BLaER1 treated with 17β-estradiol and CSF1 and Interleukin-3, amounts not matched to agents 10 nM and 100 nM (cell line): ENCODE data around the gene NALCN.
A peak's percentile ranks its signal among the peaks of the same experiment; 100 is the strongest.

Experiments
- H3K27ac ChIP-seq, 11 experiments: shearing (Covaris generic); formaldehyde crosslinking; 2 replicates each; pipeline ENCODE4 v1.8.1; 2022
- H3K27me3 ChIP-seq, 11 experiments: shearing (Covaris generic); formaldehyde crosslinking; 2 replicates each; pipeline ENCODE4 v1.8.1; 2022
- H3K36me3 ChIP-seq, 11 experiments: shearing (Covaris generic); formaldehyde crosslinking; 2 replicates each; pipeline ENCODE4 v1.8.1; 2022
- H3K4me1 ChIP-seq, 10 experiments: shearing (Covaris generic); formaldehyde crosslinking; 2 replicates each; pipeline ENCODE4 v1.8.1; 2022
- H3K4me2 ChIP-seq, 11 experiments: shearing (Covaris generic); formaldehyde crosslinking; 2 replicates each; pipeline ENCODE4 v1.8.1; 2022
- H3K4me3 ChIP-seq, 10 experiments: shearing (Covaris generic); formaldehyde crosslinking; 2 replicates each; pipeline ENCODE4 v1.8.1; 2022
- H3K9ac ChIP-seq, 11 experiments: shearing (Covaris generic); formaldehyde crosslinking; 2 replicates each; pipeline ENCODE4 v1.8.1; 2022
- H3K9me3 ChIP-seq, 11 experiments: shearing (Covaris generic); formaldehyde crosslinking; replicated peaks in 1 of 11; 2 replicates each; pipeline ENCODE4 v1.8.1; 2022
- H4K20me1 ChIP-seq, 11 experiments: shearing (Covaris generic); formaldehyde crosslinking; 2 replicates each; pipeline ENCODE4 v1.8.1; 2022
- Cebpa-rat ChIP-seq, 11 experiments: shearing (Covaris generic); IDR thresholded peaks; 2 replicates each; pipeline ENCODE4 v1.8.1; 2022

The NALCN gene

GRCh38 chr13:101258071-101258470, 158.2 kb downstream of the NALCN start:
- Histone ChIP-seq H3K4me3 (no peak overlapping the region), H3K27ac (peak overlapping the region in 8 of 11 experiments; percentile 22 to 70 (median 51); a peak in 14 of 22 replicates)

GRCh38 chr13:101248739-101249514, 167.4 kb downstream of the NALCN start:
- Histone ChIP-seq H3K9ac (no peak overlapping the region), H3K4me2 (no peak overlapping the region), H3K4me3 (no peak overlapping the region), H3K36me3 (no peaks in the 10 kb centered on the region), H3K27ac (no peak overlapping the region), H3K27me3 (no peaks in the 10 kb centered on the region), H3K9me3 (peaks cover 6 to 12% (median 9%) of the 10 kb centered on the region in 11 experiments; a peak in 21 of 22 replicates), H3K4me1 (peaks cover 8 to 24% (median 19%) of the 10 kb centered on the region in 10 experiments), H4K20me1 (no peaks in the 10 kb centered on the region)
- TF ChIP-seq Cebpa-rat (IDR thresholded peaks at IDR 0.05): no peak

More at GRCh38 chr13:101258071-101258470, 158.2 kb downstream of the NALCN start:
- H3K4me1 ChIP-seq: peaks cover 10 to 26% (median 16%) of the 10 kb centered on the region in 10 experiments
- no peak for TF ChIP-seq Cebpa-rat (IDR thresholded peaks at IDR 0.05)
- no peaks in the 10 kb centered on the region for H4K20me1 ChIP-seq
- H3K9me3 ChIP-seq: 0 out of 22 replicates have a peak, but pooled peaks cover 0 to 3% (median 0%) of the 10 kb centered on the region in 11 experiments
- peak overlapping the region; percentile 49 to 83 (median 72) for H3K4me2 ChIP-seq
- H3K9ac ChIP-seq: peak overlapping the region in 3 of 11 experiments; percentile 10 to 52 (median 40); a peak in 2 of 22 replicates
- H3K27me3 ChIP-seq: no peaks in the 10 kb centered on the region
- H3K36me3 ChIP-seq: no peaks in the 10 kb centered on the region

DNA sequence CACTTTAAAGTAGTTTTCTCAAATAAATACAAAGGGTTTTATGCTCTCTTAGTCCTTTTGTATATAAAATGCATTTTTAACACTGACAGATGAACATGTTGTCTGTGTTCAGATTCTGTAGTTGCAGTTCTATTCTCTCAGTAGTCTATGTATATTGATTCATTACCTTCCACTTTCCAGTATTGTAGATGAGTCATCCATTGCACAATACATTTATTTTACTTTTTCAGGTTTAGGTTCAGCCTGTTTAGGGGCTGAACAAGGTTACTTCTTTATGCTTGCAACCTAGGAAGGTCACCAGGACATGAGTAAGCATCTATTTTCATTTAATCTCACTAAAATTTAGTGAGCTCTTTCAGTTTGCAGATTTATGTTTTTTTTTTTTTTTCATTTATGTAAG, 173.6 kb downstream of the NALCN start:
- no peak overlapping the region for H3K27ac ChIP-seq
- no peak for TF ChIP-seq Cebpa-rat (IDR thresholded peaks at IDR 0.05)
- H3K4me1 ChIP-seq: peaks cover 8 to 24% (median 19%) of the 10 kb centered on the region in 10 experiments
- H3K9ac ChIP-seq: no peak overlapping the region
- H4K20me1 ChIP-seq: no peaks in the 10 kb centered on the region
- H3K27me3 ChIP-seq: no peaks in the 10 kb centered on the region
- no peaks in the 10 kb centered on the region for H3K9me3 ChIP-seq
- no peak overlapping the region for H3K4me3 ChIP-seq
- H3K36me3 ChIP-seq: no peaks in the 10 kb centered on the region
- H3K4me2 ChIP-seq: no peak overlapping the region

DNA sequence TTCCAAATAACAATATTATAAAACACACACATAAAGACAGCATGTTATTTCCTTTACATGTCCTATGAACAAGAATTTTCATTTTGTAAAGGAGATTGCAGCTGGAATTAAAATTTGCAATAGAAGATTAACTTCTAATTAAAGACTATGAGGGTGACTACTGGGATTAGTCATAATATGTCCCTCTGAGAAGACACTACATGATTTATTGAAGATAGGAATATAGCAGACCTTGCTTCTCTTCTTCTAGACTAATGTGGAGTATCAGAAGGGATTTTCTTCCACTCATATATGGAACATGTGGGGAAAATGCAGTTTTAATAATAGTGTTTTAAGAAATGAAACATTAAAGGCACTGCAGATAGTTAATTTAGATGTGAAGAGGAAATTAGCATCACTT, 177.8 kb downstream of the NALCN start:
- H3K4me2 ChIP-seq: no peak overlapping the region
- H3K27ac ChIP-seq: no peak overlapping the region
- no peak overlapping the region for H3K9ac ChIP-seq
- no peaks in the 10 kb centered on the region for H3K36me3 ChIP-seq
- no peaks in the 10 kb centered on the region for H3K9me3 ChIP-seq
- H3K27me3 ChIP-seq: no peaks in the 10 kb centered on the region
- H4K20me1 ChIP-seq: no peaks in the 10 kb centered on the region
- no peak for TF ChIP-seq Cebpa-rat (IDR thresholded peaks at IDR 0.05)
- no peak overlapping the region for H3K4me3 ChIP-seq
- H3K4me1 ChIP-seq: no peaks in the 10 kb centered on the region

- no peaks in the 10 kb centered on the region for H3K27me3 ChIP-seq
- no peak overlapping the region for H3K9ac ChIP-seq
- no peak overlapping the region for H3K4me2 ChIP-seq
- no peak overlapping the region for H3K27ac ChIP-seq
- no peak overlapping the region for H3K4me3 ChIP-seq
- no peaks in the 10 kb centered on the region for H3K36me3 ChIP-seq
- no peaks in the 10 kb centered on the region for H4K20me1 ChIP-seq
- no peak for TF ChIP-seq Cebpa-rat (IDR thresholded peaks at IDR 0.05)
- peaks cover 0 to 14% (median 7%) of the 10 kb centered on the region in 11 experiments; a peak in 11 of 22 replicates for H3K9me3 ChIP-seq
- no peaks in the 10 kb centered on the region for H3K4me1 ChIP-seq
Measured at GRCh38 chr13:101231751-101232428, 184.4 kb downstream of the NALCN start.

DNA sequence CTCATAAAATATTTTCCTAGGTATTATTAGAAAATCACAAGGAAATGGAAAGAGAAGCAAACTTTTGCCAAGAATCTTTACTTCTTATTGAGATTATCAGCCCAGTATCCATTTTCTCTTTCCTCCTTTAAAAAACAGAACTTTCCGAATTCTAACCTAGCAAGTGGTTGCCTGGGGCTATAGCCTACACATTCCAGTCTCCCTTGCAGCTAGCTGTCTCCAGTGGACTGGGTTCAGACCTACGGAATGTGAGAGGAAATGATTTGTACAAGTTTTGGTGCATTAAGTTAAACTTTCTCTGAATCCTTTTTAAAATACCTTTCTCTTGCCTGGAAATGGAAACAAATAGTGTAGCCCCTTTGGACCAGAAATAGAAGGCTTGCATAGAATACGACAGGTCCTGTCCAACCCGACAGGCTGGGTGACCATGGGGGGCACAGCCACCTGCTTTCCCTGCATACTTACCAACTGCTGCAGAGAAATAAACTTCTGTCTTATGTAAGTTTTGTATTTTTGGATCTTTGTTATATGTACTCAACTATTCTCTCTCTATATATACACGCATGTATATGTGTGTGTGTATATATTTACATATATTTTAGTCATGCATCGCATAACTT, 185.9 kb downstream of the NALCN start:
- no peak for TF ChIP-seq Cebpa-rat (IDR thresholded peaks at IDR 0.05)
- no peak overlapping the region for H3K4me2 ChIP-seq
- H3K9ac ChIP-seq: no peak overlapping the region
- H3K4me3 ChIP-seq: no peak overlapping the region
- no peaks in the 10 kb centered on the region for H3K36me3 ChIP-seq
- H3K27ac ChIP-seq: no peak overlapping the region
- H3K9me3 ChIP-seq: peaks cover 0 to 14% (median 7%) of the 10 kb centered on the region in 11 experiments; a peak in 11 of 22 replicates
- H3K27me3 ChIP-seq: no peaks in the 10 kb centered on the region
- no peaks in the 10 kb centered on the region for H4K20me1 ChIP-seq
- no peaks in the 10 kb centered on the region for H3K4me1 ChIP-seq

GRCh38 chr13:101219609-101220265, 196.6 kb downstream of the NALCN start:
- Histone ChIP-seq H4K20me1 (no peaks in the 10 kb centered on the region), H3K9me3 (no peaks in the 10 kb centered on the region), H3K4me1 (peaks cover 0 to 11% (median 0%) of the 10 kb centered on the region in 10 experiments; a peak in 5 of 20 replicates), H3K9ac (no peak overlapping the region), H3K4me3 (no peak overlapping the region), H3K36me3 (no peaks in the 10 kb centered on the region), H3K27ac (no peak overlapping the region), H3K27me3 (no peaks in the 10 kb centered on the region), H3K4me2 (no peak overlapping the region)
- TF ChIP-seq Cebpa-rat (IDR thresholded peaks at IDR 0.05): no peak

DNA sequence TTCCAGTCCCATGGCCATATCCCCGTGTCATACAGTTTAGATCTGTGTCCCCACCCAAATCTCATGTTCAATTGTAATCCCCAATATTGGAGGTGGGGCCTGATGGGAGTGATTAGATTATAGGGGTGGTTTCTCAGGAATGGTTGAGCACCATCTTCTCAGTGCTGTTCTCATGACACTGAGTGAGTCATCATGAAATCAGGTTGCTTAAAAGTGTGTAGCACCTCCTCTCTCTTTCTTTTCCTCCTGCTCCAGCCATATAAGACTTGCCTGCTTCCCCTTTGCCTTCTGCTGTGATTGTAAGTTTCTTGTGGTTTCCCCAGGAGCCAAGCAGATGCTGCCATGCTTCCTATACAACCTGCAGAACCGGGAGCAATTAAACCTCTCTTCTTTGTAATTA, 197.8 kb downstream of the NALCN start:
- H3K4me3 ChIP-seq: no peak overlapping the region
- no peak for TF ChIP-seq Cebpa-rat (IDR thresholded peaks at IDR 0.05)
- H4K20me1 ChIP-seq: no peaks in the 10 kb centered on the region
- H3K9me3 ChIP-seq: no peaks in the 10 kb centered on the region
- H3K27me3 ChIP-seq: no peaks in the 10 kb centered on the region
- no peaks in the 10 kb centered on the region for H3K4me1 ChIP-seq
- no peak overlapping the region for H3K27ac ChIP-seq
- H3K9ac ChIP-seq: no peak overlapping the region
- no peak overlapping the region for H3K4me2 ChIP-seq
- H3K36me3 ChIP-seq: no peaks in the 10 kb centered on the region

DNA sequence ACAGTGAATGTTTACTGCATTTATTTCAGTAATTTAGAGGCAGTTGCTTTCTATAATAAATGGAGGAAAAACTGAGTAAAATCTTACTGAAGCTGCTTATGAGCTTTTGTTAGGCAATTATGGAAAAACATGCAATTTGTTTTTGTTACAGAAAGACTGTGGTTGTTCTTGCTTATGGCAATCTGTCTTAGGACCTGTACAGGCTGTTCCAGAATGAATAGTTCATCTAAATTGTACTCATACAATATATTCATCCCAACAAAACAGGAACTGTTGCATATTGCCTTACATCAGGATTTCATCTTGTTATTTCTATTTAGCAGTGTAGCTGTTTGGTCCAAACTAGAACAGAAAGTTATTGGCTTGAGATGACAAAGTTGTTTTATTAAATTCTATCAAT, 199.2 kb downstream of the NALCN start:
- Histone ChIP-seq H3K4me3 (no peak overlapping the region), H3K9me3 (peaks cover 0 to 3% (median 0%) of the 10 kb centered on the region in 11 experiments; a peak in 2 of 22 replicates), H3K9ac (no peak overlapping the region), H3K27me3 (no peaks in the 10 kb centered on the region), H4K20me1 (no peaks in the 10 kb centered on the region), H3K27ac (no peak overlapping the region), H3K4me1 (no peaks in the 10 kb centered on the region), H3K4me2 (no peak overlapping the region), H3K36me3 (no peaks in the 10 kb centered on the region)
- TF ChIP-seq Cebpa-rat (IDR thresholded peaks at IDR 0.05): no peak
